GM19328 (cell line): ENCODE measurements around the gene MUL1.
"Not testable (repeated sequence)": the region's sequence is repeated elsewhere in the genome, so short reads cannot be mapped to it uniquely, and the experiment has no call there.

Experiments
- ATAC-seq: cut with Tn5 transposase; IDR thresholded peaks from one replicate; pipeline ENCODE4 v1.9.1; 2021; ENCODE audit warnings: mild to moderate bottlenecking, moderate library complexity; ENCODE audit not compliant: unreplicated experiment

MUL1 gene

GRCh38 chr1:20511518-20512428 lies 3.8 kb upstream of the MUL1 start:
- no peak for ATAC-seq

- ATAC-seq: no peak
Measured at GRCh38 chr1:20508411-20508771, 440 bp upstream of the MUL1 start.

GRCh38 chr1:20507248-20507563 lies 745 bp downstream of the MUL1 start:
- ATAC-seq: peak; percentile 15

GRCh38 chr1:20505488-20505887 lies 2.5 kb downstream of the MUL1 start:
- ATAC-seq: no peak

- ATAC-seq: no peak
Measured at GRCh38 chr1:20500716-20501115, 7.2 kb downstream of the MUL1 start.

DNA sequence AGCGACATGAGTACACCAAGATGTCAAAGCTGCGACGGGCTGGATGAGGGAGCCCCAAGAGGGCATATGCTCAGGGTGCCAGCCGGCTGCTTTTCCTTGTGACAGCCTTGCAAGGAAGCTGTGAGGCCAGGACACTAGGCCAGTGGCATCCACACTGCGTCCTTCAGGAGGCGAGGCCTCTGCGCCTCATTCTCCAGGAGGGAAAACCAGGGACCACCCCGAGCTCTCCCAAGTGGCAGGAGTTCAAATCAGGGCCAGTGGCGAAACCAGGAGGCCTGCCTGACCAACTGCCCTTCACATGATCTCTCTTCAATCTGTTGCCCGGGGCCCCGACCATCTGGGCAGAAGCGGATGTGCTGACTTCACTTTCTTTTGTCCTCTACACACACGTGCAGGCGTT lies 8.2 kb downstream of the MUL1 start:
- ATAC-seq: no peak

DNA sequence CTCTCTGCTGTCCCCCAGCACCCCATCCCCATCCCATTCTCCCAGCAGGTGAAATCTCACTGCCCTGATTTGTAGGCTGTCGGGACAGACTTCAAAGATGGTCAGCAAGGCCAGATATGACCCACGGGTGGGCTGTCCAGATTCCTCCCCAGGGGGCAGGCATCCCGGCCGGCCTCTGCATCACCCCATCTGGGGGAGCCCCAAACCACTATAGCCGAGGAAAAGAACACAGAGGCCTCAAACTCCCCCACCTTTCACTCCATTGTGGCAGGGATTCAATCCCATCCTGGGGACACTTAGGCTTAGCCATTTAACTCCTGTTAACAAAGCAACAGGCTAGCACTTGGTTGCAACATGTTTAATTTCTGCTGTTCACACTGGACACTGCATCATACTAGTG lies 8.8 kb downstream of the MUL1 start:
- ATAC-seq: no peak

GRCh38 chr1:20498116-20498515 lies 9.8 kb downstream of the MUL1 start:
- no peak for ATAC-seq

- ATAC-seq: no peak
Measured at GRCh38 chr1:20497506-20497905, 10.4 kb downstream of the MUL1 start.

DNA sequence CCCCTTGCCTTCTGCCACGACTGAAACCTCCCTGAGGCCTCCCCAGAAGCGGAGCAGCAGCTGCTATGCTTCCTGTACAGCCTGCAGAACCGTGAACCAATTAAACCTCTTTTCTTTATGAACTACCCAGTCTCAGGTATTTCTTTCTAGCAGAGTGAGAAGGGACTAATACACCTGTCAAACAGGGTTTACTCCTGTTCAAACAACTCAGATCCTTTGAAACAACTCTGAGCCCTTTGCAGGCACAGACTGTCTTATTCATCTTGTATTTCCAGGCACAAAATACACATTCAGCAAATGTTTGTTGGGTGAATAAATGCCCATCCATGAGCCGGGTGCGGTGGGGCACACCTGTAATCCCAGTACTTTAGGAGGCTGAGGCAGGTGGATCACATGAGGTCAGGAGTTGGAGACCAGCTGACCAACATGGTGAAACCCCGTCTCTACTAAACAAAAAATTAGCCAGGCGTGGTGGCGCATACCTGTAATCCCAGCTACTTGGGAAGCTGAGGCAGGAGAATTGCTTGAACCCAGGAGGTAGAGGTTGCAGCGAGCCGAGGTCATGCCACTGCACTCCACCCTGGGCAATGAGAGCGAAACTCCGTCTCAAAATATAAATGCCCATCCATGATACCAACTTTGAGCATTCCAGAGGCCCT lies 11.1 kb downstream of the MUL1 start:
- ATAC-seq: not testable (repeated sequence)

- ATAC-seq: no peak
Measured at GRCh38 chr1:20496241-20496661, 11.7 kb downstream of the MUL1 start.

DNA sequence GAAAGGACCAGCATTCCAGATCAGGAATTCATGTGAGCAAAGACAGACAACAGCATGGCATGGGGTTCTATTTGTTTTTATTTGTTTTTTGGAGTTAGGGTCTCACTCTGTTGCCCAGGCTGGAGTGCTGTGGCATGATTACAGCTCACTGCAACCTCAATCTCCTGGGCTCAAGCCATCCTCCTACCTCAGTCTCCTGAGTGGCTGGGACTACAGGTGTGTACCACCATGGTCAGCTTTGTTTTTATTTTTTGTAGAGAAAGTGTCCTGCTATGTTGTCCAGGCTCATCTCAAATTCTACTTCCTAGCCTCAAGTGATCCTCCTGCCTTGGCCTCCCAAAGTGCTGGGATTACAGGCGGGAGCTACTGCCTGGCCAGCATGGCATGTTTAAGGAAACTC lies 12.3 kb downstream of the MUL1 start:
- no peak for ATAC-seq

DNA sequence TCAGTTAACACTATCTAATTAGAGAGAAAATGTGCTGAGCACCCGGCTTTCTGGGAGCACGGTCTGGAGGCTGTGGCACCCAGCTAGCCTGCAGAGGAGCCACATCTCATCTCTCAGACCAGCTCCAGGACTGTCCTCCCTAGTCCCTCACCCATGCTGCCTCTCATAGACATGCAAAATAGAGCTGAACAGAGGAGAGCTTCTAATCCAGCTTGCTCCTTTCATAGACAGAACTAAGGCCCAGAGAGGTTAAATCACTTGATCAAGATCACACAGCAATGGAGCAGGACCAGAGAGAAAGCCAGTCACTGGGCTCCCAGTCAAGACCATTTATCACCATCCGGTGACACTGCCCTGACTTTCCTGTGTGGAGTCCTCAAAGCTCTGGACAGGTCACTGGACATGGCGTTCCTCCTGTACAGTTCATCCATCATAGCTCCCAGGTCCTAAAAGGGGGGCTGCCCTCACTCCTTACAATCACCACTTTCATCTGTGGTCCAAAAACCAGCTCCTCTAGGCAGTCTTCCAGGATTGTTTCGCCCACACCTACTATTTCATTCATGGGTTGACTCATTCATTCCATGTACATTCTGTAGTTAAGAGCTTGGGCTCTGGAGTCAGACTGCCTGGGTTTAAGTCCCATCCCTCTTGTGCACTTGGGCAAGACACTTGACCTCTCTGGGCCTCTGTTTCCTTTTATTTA lies 13.2 kb downstream of the MUL1 start:
- ATAC-seq: no peak

GRCh38 chr1:20493839-20494608 lies 13.9 kb downstream of the MUL1 start:
- ATAC-seq: no peak

DNA sequence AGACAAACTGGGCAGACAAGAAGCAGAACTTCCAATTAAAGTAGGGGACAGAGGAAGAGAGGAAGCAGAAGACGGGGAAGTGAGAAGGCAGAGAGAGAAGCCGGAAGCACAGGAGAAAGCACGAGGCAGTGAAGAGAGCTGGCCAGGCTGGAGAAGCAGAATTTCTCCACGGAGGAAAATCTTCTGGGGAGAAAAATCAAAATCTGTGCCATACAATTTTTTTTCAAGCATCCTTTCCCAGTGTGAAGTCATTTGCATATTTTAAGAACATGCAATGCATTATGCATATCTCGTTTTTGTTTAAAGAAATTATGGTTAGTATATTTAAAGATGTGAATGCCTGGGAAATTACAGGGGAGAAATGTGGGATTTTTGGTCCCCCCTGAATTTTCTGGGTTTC lies 14.6 kb downstream of the MUL1 start:
- no peak for ATAC-seq

- ATAC-seq: no peak
Measured at GRCh38 chr1:20492751-20493150, 15.2 kb downstream of the MUL1 start.

DNA sequence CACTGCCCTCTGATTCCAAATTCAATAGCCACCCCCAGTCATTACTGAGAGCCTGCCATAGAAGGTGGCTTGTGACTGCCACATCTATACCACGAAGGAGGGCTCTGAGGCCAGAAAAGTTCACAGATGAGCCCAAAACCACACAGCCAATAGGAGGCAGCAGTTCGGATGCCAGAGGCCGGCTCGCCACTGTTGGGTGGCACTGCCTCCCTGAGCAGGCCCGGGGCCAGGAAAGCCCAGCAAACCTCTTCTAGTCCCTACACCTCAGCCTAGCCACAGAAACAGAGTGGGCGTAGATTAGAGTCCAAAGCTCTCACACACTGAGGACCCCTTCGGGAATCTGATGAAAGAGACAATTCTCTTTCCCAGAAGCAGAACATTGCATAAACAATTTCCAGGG lies 16.1 kb downstream of the MUL1 start:
- no peak for ATAC-seq

DNA sequence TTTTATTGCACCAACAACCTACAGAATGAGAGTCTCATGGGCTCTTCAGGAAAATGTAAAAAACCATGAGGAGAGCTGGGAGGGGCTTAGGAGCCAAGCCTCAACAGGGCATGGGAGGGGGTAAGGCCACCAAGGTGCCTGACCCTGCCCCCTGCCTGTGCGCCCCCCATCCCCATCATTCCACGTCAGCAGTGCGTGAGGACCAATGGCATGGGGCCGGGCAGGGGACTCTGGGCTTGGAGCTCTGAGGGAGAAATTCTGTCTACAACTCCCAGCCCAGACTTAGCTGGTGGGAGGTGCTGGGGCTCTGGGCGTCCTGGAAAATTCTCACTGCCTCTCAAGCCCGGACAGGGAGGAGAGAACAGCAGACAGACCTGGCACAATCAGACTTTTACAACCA lies 16.8 kb downstream of the MUL1 start:
- ATAC-seq: no peak

GRCh38 chr1:20487236-20487590 lies 20.7 kb downstream of the MUL1 start:
- ATAC-seq: no peak

DNA sequence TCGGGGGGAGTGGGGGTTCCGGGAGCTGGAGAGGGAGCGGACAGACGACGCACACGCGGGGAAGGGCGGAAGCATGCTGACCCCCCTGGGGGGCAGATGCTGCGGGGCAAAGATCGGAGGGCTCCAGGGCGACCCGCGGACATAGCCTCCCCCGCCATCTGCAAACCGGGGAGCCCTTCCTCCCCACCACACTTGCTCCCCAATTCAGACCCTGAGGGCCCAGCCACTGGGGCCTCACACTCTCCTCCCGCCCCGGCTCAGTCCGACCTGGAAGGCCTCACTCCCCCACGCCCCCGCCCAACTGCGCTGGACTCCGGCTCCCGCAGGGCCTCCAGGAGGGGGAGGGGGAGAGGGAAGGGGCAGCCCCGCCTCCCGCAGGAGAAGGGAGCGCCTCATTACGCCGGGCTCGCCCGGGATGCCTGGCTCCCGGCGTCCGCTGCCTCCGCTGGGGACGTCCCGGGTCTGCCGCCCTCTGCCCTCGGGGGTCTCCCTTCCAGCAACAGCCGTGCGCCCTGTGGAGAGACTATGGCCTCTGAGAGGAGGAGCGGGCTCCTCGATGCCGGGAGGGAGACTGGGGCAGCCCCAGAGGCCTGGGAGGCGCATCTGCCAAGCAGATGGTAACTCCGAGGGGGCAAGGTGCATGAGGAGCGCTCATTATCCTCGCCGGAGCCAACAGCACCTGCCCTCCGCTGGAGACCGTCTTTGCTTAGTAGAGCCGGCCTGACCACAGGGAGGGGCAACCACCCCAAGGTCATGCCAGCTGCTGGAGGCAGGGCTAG lies 21.3 kb downstream of the MUL1 start:
- no peak for ATAC-seq
